Thyroid gland (tissue), 4 donors: ENCODE measurements around the gene GNG7. TPM values are rescaled to one million over a fixed set of nuclear protein-coding genes. Genes with fewer than 3 reads are reported as not detected.

Experiments
- DNase-seq, 2 donors: peaks; one replicate each; pipeline ENCODE4 v3.0.0-alpha.2; 2019
- H3K27ac ChIP-seq, 3 donors: fragments of 200-600 bp; sonication (generic); 1 replicate in 2 of 3; 2 replicates in 1 of 3; pipeline ENCODE4 v1.5.1; 2016 to 2019; ENCODE audit warnings: mild to moderate bottlenecking in 1 of 3, moderate library complexity in 1 of 3
- H3K27me3 ChIP-seq: fragments of 200-600 bp; sonication (generic); one replicate; pipeline ENCODE4 v1.5.1; 2019
- H3K36me3 ChIP-seq, 2 donors: fragments of 200-600 bp; sonication (generic); one replicate each; pipeline ENCODE4 v1.5.1; 2016 to 2019
- H3K4me1 ChIP-seq, 2 donors: fragments of 200-600 bp; sonication (generic); one replicate each; pipeline ENCODE4 v1.5.1; 2017 to 2019
- H3K4me3 ChIP-seq, 3 donors: fragments of 200-600 bp; sonication (generic); replicated peaks in 1 of 3; 1 replicate in 2 of 3; 2 replicates in 1 of 3; pipeline ENCODE4 v1.5.1; 2016; ENCODE audit warnings: mild to moderate bottlenecking in 1 of 3
- H3K9me3 ChIP-seq: fragments of 200-600 bp; sonication (generic); one replicate; pipeline ENCODE4 v1.5.1; 2017
- CTCF ChIP-seq, 6 experiments: fragments of 200-600 bp in 3 of 6; fragments of 450-650 bp in 3 of 6; sonication (generic) in 3 of 6; IDR thresholded peaks; one replicate each; pipeline ENCODE4 v1.5.1; 2016 to 2019; ENCODE audit warnings: antibody characterized with exemption in 6 of 6, mild to moderate bottlenecking in 2 of 6, inconsistent platforms in 1 of 6, moderate library complexity in 1 of 6
- POLR2A ChIP-seq, 2 donors: fragments of 450-650 bp; IDR thresholded peaks; one replicate each; pipeline ENCODE4 v1.6.1; 2017; ENCODE audit warnings: antibody characterized with exemption in 2 of 2, mild to moderate bottlenecking in 2 of 2, moderate library complexity in 1 of 2
- WGBS, 2 donors: methylation state at CpG; one replicate each; pipeline ENCODE4 v1.1.5; 2017; 5-methylcytosine and 5-hydroxymethylcytosine counted together
- intact Hi-C: fragments of 100-400 bp; cut with DNase I; formaldehyde crosslinking; loops from one replicate; pipeline ENCODE4 v1.15.1; 2023
- total RNA-seq, 4 donors: library from RNA; depleted of rRNA; stranded (reverse); fragments of >200 nt; gene quantifications; one replicate each; pipeline ENCODE4 v1.2.3, GENCODE V29; 2016

The GNG7 gene
- total RNA-seq, 4 donors from 2014 or later = 3.8 to 6.9 (median 5.6) TPM

- H3K36me3 ChIP-seq = peaks cover 6 to 13% of the 10 kb centered on the region in 2 donors
- TF ChIP-seq CTCF (IDR thresholded peaks at IDR 0.05) (no peak), POLR2A (IDR thresholded peaks at IDR 0.05) (no peak)
- no peak overlapping the region for H3K27ac ChIP-seq
- DNase-seq = no peak
- WGBS, 2 donors = 90 to 91% methylated on average over 17 to 28 of the region's 41 CpGs
- H3K27me3 ChIP-seq = no peaks in the 10 kb centered on the region
- intact Hi-C loops = no loop called here
- no peaks in the 10 kb centered on the region for H3K4me1 ChIP-seq
- no peak overlapping the region for H3K4me3 ChIP-seq
- no peaks in the 10 kb centered on the region for H3K9me3 ChIP-seq
Observed at GRCh38 chr19:2731181-2731995, 28.9 kb upstream of the GNG7 start.

- TF ChIP-seq CTCF (IDR thresholded peaks at IDR 0.05) (no peak), POLR2A (IDR thresholded peaks at IDR 0.05) (no peak)
- Histone ChIP-seq H3K36me3 (peaks cover 4 to 5% of the 10 kb centered on the region in 2 donors), H3K4me1 (no peaks in the 10 kb centered on the region), H3K9me3 (no peaks in the 10 kb centered on the region), H3K27ac (no peak overlapping the region), H3K4me3 (no peak overlapping the region), H3K27me3 (no peaks in the 10 kb centered on the region)
- intact Hi-C loops = no loop called here
- WGBS, 2 donors = 81 to 90% methylated on average over 15 to 17 of the region's 26 CpGs
- DNase-seq = no peak
Observed at GRCh38 chr19:2729943-2730818, 27.7 kb upstream of the GNG7 start.

GRCh38 chr19:2728783-2729387 lies 26.4 kb upstream of the GNG7 start:
- H3K4me3 ChIP-seq = no peak overlapping the region
- DNase-seq = no peak
- no peak overlapping the region for H3K27ac ChIP-seq
- no peak for TF ChIP-seq CTCF (IDR thresholded peaks at IDR 0.05)
- no peak for TF ChIP-seq POLR2A (IDR thresholded peaks at IDR 0.05)
- H3K27me3 ChIP-seq = no peaks in the 10 kb centered on the region
- peaks cover 4 to 5% of the 10 kb centered on the region in 2 donors for H3K36me3 ChIP-seq
- no peaks in the 10 kb centered on the region for H3K9me3 ChIP-seq
- no peaks in the 10 kb centered on the region for H3K4me1 ChIP-seq
- intact Hi-C loops = no loop called here
- 84 to 89% methylated on average over 23 of the region's 23 CpGs for WGBS, 2 donors

GRCh38 chr19:2727640-2727944 lies 25.1 kb upstream of the GNG7 start:
- WGBS, 2 donors = 60 to 79% methylated on average over 12 to 15 of the region's 16 CpGs
- intact Hi-C loops = no loop called here
- no peak for DNase-seq
- Histone ChIP-seq H3K9me3 (no peaks in the 10 kb centered on the region), H3K4me3 (no peak overlapping the region), H3K36me3 (no peaks in the 10 kb centered on the region), H3K4me1 (peaks cover 0 to 8% of the 10 kb centered on the region in 2 donors), H3K27ac (no peak overlapping the region), H3K27me3 (no peaks in the 10 kb centered on the region)
- TF ChIP-seq CTCF (IDR thresholded peaks at IDR 0.05) (no peak), POLR2A (IDR thresholded peaks at IDR 0.05) (no peak)
